ENCODE results near the gene ABCD4. TPM values are rescaled to one million over a fixed set of nuclear protein-coding genes. Genes with fewer than 3 reads are reported as not detected.

ABCD4 gene
- total RNA-seq, 1 experiment from 2014 or later: 45.3 TPM

GRCh38 chr14:74239848-74240793 is 62.6 kb downstream of the ABCD4 start:
- ChIA-PET CTCF (no interaction called here), POLR2A (no interaction called here), RAD21 (ENCODE audit: low non-redundant PET in 1 of 2, low total read pairs in 2 of 2, uncharacterized antibody in 2 of 2, unreplicated experiment in 2 of 2) (no interaction called here)
- H3K9ac ChIP-seq (ENCODE audit: low read length): no peak overlapping the region
- H3K9me3 ChIP-seq (ENCODE audit: control insufficient read depth in 1 of 2, insufficient read depth in 1 of 2, low read depth in 1 of 2, low read length in 2 of 2): no peaks in the 10 kb centered on the region
- no peaks in the 10 kb centered on the region for H3K36me3 ChIP-seq (ENCODE audit: control insufficient read depth in 1 of 2, insufficient read depth in 2 of 2, low read length in 2 of 2)
- no peak overlapping the region for H3K27ac ChIP-seq (ENCODE audit: low read depth, low read length)
- H2AFZ ChIP-seq (ENCODE audit: low read depth, low read length, poor library complexity, severe bottlenecking): no peak overlapping the region
- no peaks in the 10 kb centered on the region for H3K27me3 ChIP-seq (ENCODE audit: insufficient read depth, low read length)
- H3K4me3 ChIP-seq (replicated peaks in 1 of 2; ENCODE audit: low read depth in 1 of 2, low read length in 2 of 2): no peak overlapping the region
- TF ChIP-seq SP1 (IDR thresholded peaks at IDR 0.05; ENCODE audit: low read depth): no peak
- TF ChIP-seq ZNF274 (IDR thresholded peaks at IDR 0.05; ENCODE audit: low read depth, low read length): no peak
- TF ChIP-seq ZFX (IDR thresholded peaks at IDR 0.05): no peak
- no peaks in the 10 kb centered on the region for H4K20me1 ChIP-seq (ENCODE audit: insufficient read depth)
- no peak overlapping the region for H3K4me2 ChIP-seq (ENCODE audit: low read length)
- no peaks in the 10 kb centered on the region for H3K9me2 ChIP-seq (ENCODE audit: insufficient read depth)
- no peak for ATAC-seq
- H3K4me1 ChIP-seq (ENCODE audit: control insufficient read depth in 1 of 2, insufficient read depth in 2 of 2, low read length in 2 of 2): no peaks in the 10 kb centered on the region
- H3K79me2 ChIP-seq (ENCODE audit: insufficient read depth, low read length): no peaks in the 10 kb centered on the region
- intact Hi-C loops (cut with micrococcal nuclease): no loop called here
- no peak for DNase-seq (ENCODE audit: low read depth, low spot score)
- no TSS peak for BruUV-seq (replicated peaks)

- H3K9ac ChIP-seq (ENCODE audit: low read length): no peak within 1 kb of the TSS
- RAD21 ChIA-PET (ENCODE audit: low non-redundant PET in 1 of 2, low total read pairs in 2 of 2, uncharacterized antibody in 2 of 2, unreplicated experiment in 2 of 2): no interaction called here
- no peak within 1 kb of the TSS for H3K4me3 ChIP-seq (replicated peaks in 1 of 2; ENCODE audit: low read depth in 1 of 2, low read length in 2 of 2)
- no peaks in the 10 kb centered on the region for H3K9me2 ChIP-seq (ENCODE audit: insufficient read depth)
- H2AFZ ChIP-seq (ENCODE audit: low read depth, low read length, poor library complexity, severe bottlenecking): no peak within 1 kb of the TSS
- no peaks in the 10 kb centered on the region for H4K20me1 ChIP-seq (ENCODE audit: insufficient read depth)
- ATAC-seq: no peak
- no peaks in the 10 kb centered on the region for H3K79me2 ChIP-seq (ENCODE audit: insufficient read depth, low read length)
- POLR2A ChIA-PET: no interaction called here
- H3K27me3 ChIP-seq (ENCODE audit: insufficient read depth, low read length): no peaks in the 10 kb centered on the region
- no peaks in the 10 kb centered on the region for H3K9me3 ChIP-seq (ENCODE audit: control insufficient read depth in 1 of 2, insufficient read depth in 1 of 2, low read depth in 1 of 2, low read length in 2 of 2)
- H3K4me2 ChIP-seq (ENCODE audit: low read length): no peak within 1 kb of the TSS
- DNase-seq (ENCODE audit: low read depth, low spot score): no peak
- no peaks in the 10 kb centered on the region for H3K36me3 ChIP-seq (ENCODE audit: control insufficient read depth in 1 of 2, insufficient read depth in 2 of 2, low read length in 2 of 2)
- no peaks in the 10 kb centered on the region for H3K4me1 ChIP-seq (ENCODE audit: control insufficient read depth in 1 of 2, insufficient read depth in 2 of 2, low read length in 2 of 2)
- intact Hi-C loops (cut with micrococcal nuclease): no loop called here
- no peak within 1 kb of the TSS for H3K27ac ChIP-seq (ENCODE audit: low read depth, low read length)
- CTCF ChIA-PET: interaction anchor here (1.4 kb wide), 1 partner anchor 12 kb away, joined by 3 read pairs; no protein-coding TSS in a partner anchor
- BruUV-seq (replicated peaks): no TSS peak
- no peak for TF ChIP-seq ZFX (IDR thresholded peaks at IDR 0.05)
- TF ChIP-seq ELF1 (IDR thresholded peaks at IDR 0.05; ENCODE audit: borderline replicate concordance, low read depth): no peak
- no peak for TF ChIP-seq SP1 (IDR thresholded peaks at IDR 0.05; ENCODE audit: low read depth)
- no peak for TF ChIP-seq REST (IDR thresholded peaks at IDR 0.05; ENCODE audit: low read depth)
- no peak for TF ChIP-seq SRF (IDR thresholded peaks at IDR 0.05; ENCODE audit: low read depth)
- TF ChIP-seq POLR2A (IDR thresholded peaks at IDR 0.05; ENCODE audit: borderline replicate concordance, extremely low read depth, insufficient read depth, insufficient read length): no peak
- TF ChIP-seq POLR2AphosphoS5 (IDR thresholded peaks at IDR 0.05; ENCODE audit: low read depth, low read length): no peak
- no peak for TF ChIP-seq ZNF274 (IDR thresholded peaks at IDR 0.05; ENCODE audit: low read depth, low read length)
- no peak for TF ChIP-seq MAX (IDR thresholded peaks at IDR 0.05)
- no peak for TF ChIP-seq YY1 (IDR thresholded peaks at IDR 0.05; ENCODE audit: extremely low read depth, insufficient replicate concordance, low read depth, low read length)
- no peak for TF ChIP-seq CEBPB (IDR thresholded peaks at IDR 0.05; ENCODE audit: low read depth)
- no peak for TF ChIP-seq TCF7L2 (IDR thresholded peaks at IDR 0.05; ENCODE audit: borderline replicate concordance, extremely low read depth, insufficient read depth, insufficient read length)
Measured at GRCh38 chr14:74238974-74239847, 63.5 kb downstream of the ABCD4 start, which contains the start of gene VSX2. Gene VSX2, plus strand, starts transcription at chr14:74239449. Its CDS starts 113 bp downstream, at chr14:74239562.
